Panc1 (cell line): Measurements from ENCODE around the gene ACER1.

Experiments used
- CTCF ChIP-seq: fragments of 450-650 bp; IDR thresholded peaks from 2 replicates; pipeline ENCODE4 v1.5.1; 2017; ENCODE audit warnings: mild to moderate bottlenecking
- POLR2AphosphoS5 ChIP-seq: IDR thresholded peaks from 2 replicates; pipeline ENCODE4 v1.6.1; 2012; ENCODE audit warnings: mild to moderate bottlenecking, low read depth, low read length, moderate library complexity
- SIN3A ChIP-seq: IDR thresholded peaks from 2 replicates; pipeline ENCODE4 v1.6.1; 2012; ENCODE audit warnings: low read depth, mild to moderate bottlenecking, low read length, moderate library complexity, borderline replicate concordance; ENCODE audit not compliant: insufficient read depth

DNA sequence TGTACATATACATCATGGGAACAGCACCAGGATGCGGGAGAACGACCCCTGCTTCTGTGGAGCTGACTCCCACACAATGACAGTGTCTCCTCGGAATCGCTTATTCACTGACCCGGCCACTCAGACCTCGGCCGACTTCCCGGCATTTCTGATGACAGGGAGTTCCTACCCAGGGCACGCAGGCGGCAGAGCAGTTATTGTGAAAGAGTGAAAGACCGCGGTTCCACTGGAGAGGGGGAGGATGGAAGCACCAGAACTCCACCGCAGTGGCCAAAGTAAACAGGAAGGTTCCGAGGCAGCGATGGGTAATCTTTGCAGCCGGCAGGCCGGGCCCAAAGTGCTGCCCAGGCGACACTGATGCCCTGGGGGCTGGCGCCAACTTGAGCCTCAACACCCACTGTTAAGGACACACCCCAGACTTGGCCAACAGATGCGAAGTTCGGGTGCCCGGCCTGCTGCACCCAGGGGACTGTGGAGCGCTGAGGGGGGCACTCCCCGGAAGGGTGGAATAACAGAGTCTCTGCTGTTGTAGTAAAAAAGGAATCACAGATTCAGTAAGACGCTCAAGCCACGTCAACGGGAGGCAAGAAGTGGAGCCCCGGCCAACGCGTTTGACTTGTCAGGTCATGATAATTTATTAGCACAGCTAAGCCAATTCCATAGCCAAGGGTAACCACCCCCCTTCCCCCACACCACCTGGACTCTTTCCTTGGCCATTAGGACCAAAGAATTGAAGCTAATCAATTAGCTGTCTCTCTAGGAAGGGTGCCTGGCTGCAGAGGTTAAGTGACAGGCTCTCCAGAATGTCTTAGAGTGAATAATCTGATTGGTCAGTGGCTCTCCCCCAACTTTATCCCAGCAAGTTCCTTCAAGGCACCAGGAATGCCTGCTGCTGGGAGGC lies 59.5 kb downstream of the ACER1 start:
- no peak for TF ChIP-seq CTCF
- TF ChIP-seq POLR2AphosphoS5: no peak
- TF ChIP-seq SIN3A: no peak
